ENCODE measurements around the gene ZNF398.
"Not testable (repeated sequence)": the region's sequence is repeated elsewhere in the genome, so short reads cannot be mapped to it uniquely, and the experiment has no call there.

The ZNF398 gene

GRCh38 chr7:149198161-149198816, 51.0 kb downstream of the ZNF398 start:
- DNase-seq: no peak

GRCh38 chr7:149199234-149199995, 52.2 kb downstream of the ZNF398 start:
- DNase-seq: no peak

- no peak for DNase-seq
Observed at GRCh38 chr7:149202831-149203231, 55.6 kb downstream of the ZNF398 start.

- DNase-seq: no peak
Observed at GRCh38 chr7:149205690-149206381, 58.6 kb downstream of the ZNF398 start.

GRCh38 chr7:149207324-149208035, 60.2 kb downstream of the ZNF398 start:
- no peak for DNase-seq

- peak; percentile 70 for DNase-seq
Observed at GRCh38 chr7:149209518-149210269, 62.4 kb downstream of the ZNF398 start.

- no peak for DNase-seq
Observed at GRCh38 chr7:149210551-149210950, 63.3 kb downstream of the ZNF398 start.

GRCh38 chr7:149214020-149214720, 66.9 kb downstream of the ZNF398 start:
- DNase-seq: no peak

GRCh38 chr7:149216402-149216801, 69.1 kb downstream of the ZNF398 start:
- DNase-seq: no peak

- DNase-seq: no peak
Observed at GRCh38 chr7:149217570-149217969, 70.3 kb downstream of the ZNF398 start.

- DNase-seq: no peak
Observed at GRCh38 chr7:149218469-149219420, 71.5 kb downstream of the ZNF398 start.

- DNase-seq: no peak
Observed at GRCh38 chr7:149220534-149220933, 73.3 kb downstream of the ZNF398 start.

GRCh38 chr7:149223176-149223575, 75.9 kb downstream of the ZNF398 start:
- DNase-seq: no peak

- no peak for DNase-seq
Observed at GRCh38 chr7:149223761-149224160, 76.5 kb downstream of the ZNF398 start.

- no peak for DNase-seq
Observed at GRCh38 chr7:149224352-149224751, 77.1 kb downstream of the ZNF398 start.

GRCh38 chr7:149225106-149225505, 77.9 kb downstream of the ZNF398 start:
- no peak for DNase-seq

- no peak for DNase-seq
Observed at GRCh38 chr7:149225656-149226055, 78.4 kb downstream of the ZNF398 start.

GRCh38 chr7:149226366-149226765, 79.1 kb downstream of the ZNF398 start:
- not testable (repeated sequence) for DNase-seq

GRCh38 chr7:149226840-149227494, 79.7 kb downstream of the ZNF398 start:
- DNase-seq: no peak
